VCaP (cell line): Measurements from ENCODE around the gene LIME1.
A peak's percentile ranks its signal among the peaks of the same experiment; 100 is the strongest.

Experiments
- H3K27ac ChIP-seq: fragments of 450-650 bp; 2 replicates; pipeline ENCODE4 v1.5.1; 2017
- TF ChIP-seq, protein P1 (sequence below): fragments of 450-650 bp; conservative IDR thresholded peaks from 2 replicates; pipeline ENCODE4 v1.5.1; 2017; ENCODE audit warnings: mild to moderate bottlenecking, moderate library complexity

Gene LIME1

DNA sequence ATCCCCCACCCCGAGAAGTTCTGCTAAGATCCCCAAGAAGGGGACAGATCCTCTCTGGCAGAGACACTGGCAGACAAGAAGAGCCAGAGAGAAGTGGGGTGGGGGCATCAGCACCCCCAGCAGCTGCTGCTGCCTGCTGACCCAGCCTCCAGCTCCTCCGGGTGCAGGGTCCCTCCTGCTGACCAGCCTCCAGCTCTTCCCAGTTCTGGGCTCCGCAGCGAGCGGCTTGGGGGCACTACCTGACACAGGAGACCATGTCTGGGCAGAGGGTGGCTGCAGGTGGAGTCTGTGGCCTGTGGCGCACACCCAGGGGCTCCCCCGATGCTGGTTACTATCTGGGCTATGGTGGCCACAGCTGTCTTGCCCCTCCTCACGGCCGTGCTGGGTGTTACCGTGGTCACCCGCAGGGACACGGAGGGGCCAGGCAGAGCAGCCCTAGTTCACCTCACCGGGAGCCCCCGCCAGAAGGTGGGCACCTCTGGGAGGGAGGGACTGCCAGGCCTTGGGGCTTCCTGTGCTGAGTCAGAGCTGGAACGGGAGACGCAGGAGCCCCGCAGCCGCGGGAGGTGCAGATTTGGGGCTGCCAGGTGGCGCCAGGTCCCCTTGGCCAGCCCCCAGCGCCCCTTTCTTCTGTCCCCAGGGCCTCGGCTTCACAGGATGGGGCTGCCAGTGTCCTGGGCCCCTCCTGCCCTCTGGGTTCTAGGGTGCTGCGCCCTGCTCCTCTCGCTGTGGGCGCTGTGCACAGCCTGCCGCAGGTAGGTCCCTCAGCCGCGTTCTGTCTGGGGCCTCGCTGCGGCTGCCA lies 630 bp downstream of the LIME1 start:
- no peak overlapping the region for H3K27ac ChIP-seq
- TF ChIP-seq, protein P1, sequence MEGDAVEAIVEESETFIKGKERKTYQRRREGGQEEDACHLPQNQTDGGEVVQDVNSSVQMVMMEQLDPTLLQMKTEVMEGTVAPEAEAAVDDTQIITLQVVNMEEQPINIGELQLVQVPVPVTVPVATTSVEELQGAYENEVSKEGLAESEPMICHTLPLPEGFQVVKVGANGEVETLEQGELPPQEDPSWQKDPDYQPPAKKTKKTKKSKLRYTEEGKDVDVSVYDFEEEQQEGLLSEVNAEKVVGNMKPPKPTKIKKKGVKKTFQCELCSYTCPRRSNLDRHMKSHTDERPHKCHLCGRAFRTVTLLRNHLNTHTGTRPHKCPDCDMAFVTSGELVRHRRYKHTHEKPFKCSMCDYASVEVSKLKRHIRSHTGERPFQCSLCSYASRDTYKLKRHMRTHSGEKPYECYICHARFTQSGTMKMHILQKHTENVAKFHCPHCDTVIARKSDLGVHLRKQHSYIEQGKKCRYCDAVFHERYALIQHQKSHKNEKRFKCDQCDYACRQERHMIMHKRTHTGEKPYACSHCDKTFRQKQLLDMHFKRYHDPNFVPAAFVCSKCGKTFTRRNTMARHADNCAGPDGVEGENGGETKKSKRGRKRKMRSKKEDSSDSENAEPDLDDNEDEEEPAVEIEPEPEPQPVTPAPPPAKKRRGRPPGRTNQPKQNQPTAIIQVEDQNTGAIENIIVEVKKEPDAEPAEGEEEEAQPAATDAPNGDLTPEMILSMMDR = no peak

DNA sequence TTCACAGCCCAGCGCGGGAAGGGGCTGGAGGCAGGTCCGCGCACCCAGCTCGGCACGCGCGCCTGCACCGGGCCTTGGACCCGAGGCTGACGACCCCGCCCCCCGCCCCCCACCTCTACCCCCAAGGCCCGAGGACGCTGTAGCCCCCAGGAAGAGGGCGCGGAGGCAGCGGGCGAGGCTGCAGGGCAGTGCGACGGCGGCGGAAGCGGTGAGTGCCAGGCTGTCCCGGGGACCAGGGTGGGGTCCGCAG lies 1.2 kb downstream of the LIME1 start:
- no peak overlapping the region for H3K27ac ChIP-seq
- TF ChIP-seq, protein P1 = no peak

DNA sequence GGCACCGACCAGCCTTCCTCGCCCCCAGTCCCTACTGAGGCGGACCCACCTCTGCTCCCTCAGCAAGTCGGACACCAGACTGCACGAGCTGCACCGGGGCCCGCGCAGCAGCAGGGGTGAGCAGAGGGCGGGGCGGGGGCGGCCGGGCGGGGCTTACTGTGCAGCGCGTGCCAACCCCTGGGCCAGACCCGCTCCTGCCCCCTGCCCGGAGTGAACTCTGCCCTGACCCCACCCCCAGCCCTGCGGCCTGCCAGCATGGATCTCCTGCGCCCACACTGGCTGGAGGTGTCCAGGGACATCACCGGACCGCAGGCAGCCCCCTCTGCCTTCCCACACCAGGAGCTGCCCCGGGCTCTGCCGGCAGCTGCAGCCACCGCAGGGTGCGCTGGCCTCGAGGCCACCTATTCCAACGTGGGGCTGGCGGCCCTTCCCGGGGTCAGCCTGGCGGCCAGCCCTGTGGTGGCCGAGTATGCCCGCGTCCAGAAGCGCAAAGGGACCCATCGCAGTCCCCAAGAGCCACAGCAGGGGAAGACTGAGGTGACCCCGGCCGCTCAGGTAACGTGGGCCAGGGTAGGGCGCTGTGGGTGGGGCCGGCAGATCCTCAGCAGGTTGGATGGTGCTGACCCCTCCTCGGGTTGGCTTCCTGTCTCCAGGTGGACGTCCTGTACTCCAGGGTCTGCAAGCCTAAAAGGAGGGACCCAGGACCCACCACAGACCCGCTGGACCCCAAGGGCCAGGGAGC lies 1.7 kb downstream of the LIME1 start:
- H3K27ac ChIP-seq = peak overlapping the region; percentile 95

DNA sequence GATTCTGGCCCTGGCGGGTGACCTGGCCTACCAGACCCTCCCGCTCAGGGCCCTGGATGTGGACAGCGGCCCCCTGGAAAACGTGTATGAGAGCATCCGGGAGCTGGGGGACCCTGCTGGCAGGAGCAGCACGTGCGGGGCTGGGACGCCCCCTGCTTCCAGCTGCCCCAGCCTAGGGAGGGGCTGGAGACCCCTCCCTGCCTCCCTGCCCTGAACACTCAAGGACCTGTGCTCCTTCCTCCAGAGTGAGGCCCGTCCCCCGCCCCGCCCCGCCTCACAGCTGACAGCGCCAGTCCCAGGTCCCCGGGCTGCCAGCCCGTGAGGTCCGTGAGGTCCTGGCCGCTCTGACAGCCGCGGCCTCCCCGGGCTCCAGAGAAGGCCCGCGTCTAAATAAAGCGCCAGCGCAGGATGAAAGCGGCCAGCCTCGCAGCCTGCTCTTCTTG lies 2.2 kb downstream of the LIME1 start:
- peak overlapping the region; percentile 95 for H3K27ac ChIP-seq
- TF ChIP-seq, protein P1 = no peak

More for the DNA sequence above, 1.7 kb downstream of the LIME1 start:
- TF ChIP-seq, protein P1 = no peak

DNA sequence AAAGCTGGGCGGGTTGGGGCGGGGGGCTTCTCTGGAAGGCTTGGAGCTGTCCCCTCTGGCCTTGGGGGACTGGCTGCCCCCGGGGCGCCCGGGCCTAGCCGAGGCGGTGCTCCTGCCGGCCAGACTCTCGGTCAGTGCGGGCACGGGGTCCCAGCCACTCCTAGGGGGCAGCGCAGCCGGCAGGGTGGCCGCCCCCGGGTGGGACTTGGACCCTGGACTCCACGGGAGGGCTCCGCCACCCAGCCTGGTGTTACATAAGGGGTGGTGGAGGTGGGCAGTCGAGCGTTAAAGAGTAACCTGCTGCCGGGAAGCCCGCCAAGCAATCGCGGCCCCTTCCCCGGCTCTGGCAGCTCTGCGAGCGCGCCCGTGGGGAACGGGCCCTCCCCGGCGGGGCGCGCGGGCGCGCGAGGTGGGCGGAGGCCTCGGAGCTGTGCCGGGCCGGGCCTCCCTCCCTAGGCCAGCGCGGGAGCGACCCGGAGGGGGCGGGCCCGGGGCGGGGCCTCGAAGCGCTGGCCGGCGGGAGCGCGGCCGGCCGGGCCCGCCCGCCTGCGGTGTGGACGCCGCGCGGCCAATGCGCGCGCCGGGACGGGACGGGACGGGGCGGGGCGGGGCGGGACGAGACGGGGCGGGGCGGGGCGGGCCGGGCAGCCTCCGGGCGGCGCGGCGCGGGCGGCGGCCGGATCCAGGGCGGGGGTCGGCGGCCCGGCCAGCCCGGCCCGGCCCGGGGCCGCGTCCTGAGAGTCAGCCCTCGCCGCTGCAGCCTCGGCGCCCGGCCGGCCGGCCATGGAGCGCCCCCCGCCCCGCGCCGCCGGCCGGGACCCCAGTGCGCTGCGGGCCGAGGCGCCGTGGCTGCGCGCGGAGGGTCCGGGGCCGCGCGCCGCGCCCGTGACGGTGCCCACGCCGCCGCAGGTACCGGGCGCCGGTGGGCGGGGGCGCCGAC lies 2.9 kb downstream of the LIME1 start, which contains the start of gene SLC2A4RG:
Gene SLC2A4RG, plus strand, starts transcription at position 647 of the 940 bp plus-strand sequence. Its CDS starts 137 bp downstream, at position 784.
- peak within 1 kb of the TSS; percentile 95 for H3K27ac ChIP-seq

DNA sequence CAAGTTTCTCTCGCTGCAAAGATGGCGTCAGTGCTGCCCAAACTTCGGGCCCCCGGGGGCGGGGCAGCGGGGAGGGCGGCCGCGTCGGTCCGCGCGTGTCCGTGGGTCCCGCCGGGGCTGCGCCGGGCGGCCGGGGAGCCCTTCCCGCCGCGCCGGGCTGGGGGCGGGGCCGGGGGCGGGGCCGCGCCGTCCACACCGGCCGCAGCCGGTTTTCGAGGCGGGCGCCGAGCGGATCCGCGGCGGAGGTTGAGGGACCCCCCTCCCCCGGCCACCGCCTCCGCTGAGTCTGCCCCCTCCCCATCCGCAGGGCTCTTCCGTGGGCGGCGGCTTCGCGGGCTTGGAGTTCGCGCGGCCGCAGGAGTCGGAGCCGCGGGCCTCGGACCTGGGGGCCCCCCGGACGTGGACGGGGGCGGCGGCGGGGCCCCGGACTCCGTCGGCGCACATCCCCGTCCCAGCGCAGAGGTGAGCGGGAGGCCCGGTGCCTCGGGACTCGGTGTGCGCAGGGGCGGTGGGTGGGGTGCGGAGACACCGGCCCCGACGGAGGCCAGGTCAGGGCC lies 3.7 kb downstream of the LIME1 start:
- TF ChIP-seq, protein P1 = no peak
- H3K27ac ChIP-seq = peak overlapping the region; percentile 95

More for the DNA sequence above, 2.9 kb downstream of the LIME1 start, which contains the start of gene SLC2A4RG:
- TF ChIP-seq, protein P1 = no peak
